SH-SY5Y (cell line): ENCODE results near the gene PPP2R1B.

Source experiments
- GATA2 ChIP-seq: IDR thresholded peaks from 2 replicates; pipeline ENCODE4 v1.6.1; 2011; ENCODE audit warnings: mild to moderate bottlenecking, low read depth, low read length
- GATA3 ChIP-seq: IDR thresholded peaks from 2 replicates; pipeline ENCODE4 v1.6.1; 2011; ENCODE audit warnings: low read depth, mild to moderate bottlenecking, low read length, moderate library complexity

DNA sequence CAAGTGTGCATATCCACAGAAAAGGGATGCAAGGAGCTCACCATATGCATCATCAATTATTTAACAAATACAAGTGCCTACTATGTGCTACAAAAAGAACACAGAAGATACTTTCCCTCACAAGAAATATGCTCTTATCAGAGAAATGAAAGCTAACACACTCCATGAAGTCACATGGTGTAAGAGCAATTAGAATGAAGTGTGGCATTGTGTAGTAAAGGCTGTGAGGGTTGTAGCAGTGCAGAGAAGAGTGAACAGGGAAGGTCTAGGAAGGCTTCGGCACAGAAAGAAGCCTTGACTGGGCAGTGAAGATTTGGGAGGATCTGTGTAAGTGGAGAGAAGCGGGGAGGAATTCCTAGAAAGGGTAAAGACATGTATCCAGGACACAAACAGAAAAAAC is 22.5 kb downstream of the PPP2R1B start:
- no peak for TF ChIP-seq GATA3
- TF ChIP-seq GATA2 = no peak
